ENCODE data around the gene TGFB1I1.
A peak's percentile ranks its signal among the peaks of the same experiment; 100 is the strongest.

Gene TGFB1I1

DNA sequence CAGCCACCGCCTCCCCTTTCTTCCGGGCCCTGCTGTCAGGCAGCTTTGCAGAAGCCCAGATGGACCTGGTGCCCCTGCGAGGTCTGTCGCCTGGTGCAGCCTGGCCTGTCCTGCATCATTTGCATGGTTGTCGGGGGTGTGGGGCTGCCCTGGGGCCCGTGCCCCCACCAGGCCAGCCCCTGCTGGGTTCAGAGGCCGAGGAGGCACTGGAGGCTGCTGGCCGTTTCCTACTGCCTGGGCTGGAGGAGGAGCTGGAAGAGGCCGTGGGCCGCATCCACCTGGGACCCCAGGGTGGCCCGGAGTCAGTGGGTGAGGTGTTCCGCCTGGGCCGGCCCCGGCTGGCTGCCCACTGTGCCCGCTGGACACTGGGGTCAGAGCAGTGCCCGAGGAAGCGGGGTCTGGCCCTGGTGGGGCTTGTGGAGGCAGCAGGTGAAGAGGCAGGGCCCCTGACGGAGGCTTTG, 5.5 kb upstream of the TGFB1I1 start:
- TF ChIP-seq, protein P1, sequence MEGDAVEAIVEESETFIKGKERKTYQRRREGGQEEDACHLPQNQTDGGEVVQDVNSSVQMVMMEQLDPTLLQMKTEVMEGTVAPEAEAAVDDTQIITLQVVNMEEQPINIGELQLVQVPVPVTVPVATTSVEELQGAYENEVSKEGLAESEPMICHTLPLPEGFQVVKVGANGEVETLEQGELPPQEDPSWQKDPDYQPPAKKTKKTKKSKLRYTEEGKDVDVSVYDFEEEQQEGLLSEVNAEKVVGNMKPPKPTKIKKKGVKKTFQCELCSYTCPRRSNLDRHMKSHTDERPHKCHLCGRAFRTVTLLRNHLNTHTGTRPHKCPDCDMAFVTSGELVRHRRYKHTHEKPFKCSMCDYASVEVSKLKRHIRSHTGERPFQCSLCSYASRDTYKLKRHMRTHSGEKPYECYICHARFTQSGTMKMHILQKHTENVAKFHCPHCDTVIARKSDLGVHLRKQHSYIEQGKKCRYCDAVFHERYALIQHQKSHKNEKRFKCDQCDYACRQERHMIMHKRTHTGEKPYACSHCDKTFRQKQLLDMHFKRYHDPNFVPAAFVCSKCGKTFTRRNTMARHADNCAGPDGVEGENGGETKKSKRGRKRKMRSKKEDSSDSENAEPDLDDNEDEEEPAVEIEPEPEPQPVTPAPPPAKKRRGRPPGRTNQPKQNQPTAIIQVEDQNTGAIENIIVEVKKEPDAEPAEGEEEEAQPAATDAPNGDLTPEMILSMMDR (IDR thresholded peaks at IDR 0.05; ENCODE audit: low read depth, low read length), result no peak
- DNase-seq (ENCODE audit: extremely low read depth, low read depth), result no peak

DNA sequence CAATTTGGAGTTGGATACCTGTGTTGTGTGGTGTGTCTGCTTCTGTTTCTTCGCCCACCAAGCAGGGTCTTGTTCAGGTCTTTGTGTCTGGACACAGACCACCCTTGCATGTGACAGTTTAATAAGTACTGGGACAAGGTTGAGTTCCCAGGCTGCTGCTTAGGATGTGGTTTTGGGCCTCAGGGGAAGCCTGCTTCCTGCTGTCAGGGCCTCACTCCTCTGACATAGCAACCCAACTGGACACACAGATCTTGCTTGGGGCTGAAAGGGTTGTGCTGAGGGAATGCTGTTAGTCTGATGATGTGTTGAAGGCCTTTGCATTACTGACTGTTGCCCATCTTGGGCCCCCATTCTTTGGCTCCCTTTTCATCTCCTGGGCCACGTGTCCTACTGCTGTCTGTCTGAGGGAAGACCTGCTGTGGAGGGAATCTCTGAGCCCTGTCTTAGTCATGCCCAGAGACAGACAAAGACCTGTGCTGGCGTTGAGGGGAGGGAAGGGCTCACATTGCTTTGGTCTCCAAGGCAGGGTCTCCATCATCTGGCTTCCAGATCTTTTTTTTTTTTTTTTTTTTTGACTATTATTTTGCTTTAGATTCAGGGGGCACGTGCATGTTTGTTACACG, 4.7 kb upstream of the TGFB1I1 start:
- DNase-seq (ENCODE audit: extremely low read depth, low read depth), result no peak
- TF ChIP-seq, protein P1 (IDR thresholded peaks at IDR 0.05; ENCODE audit: low read depth, low read length), result no peak

GRCh38 chr16:31467858-31468257, 4.1 kb upstream of the TGFB1I1 start:
- DNase-seq (ENCODE audit: extremely low read depth, low read depth), result no peak
- TF ChIP-seq, protein P1 (IDR thresholded peaks at IDR 0.05; ENCODE audit: low read depth, low read length), result no peak

GRCh38 chr16:31470615-31471014, 1.3 kb upstream of the TGFB1I1 start:
- TF ChIP-seq, protein P1 (IDR thresholded peaks at IDR 0.05; ENCODE audit: low read depth, low read length), result no peak
- no peak for DNase-seq (ENCODE audit: extremely low read depth, low read depth)

- TF ChIP-seq, protein P1 (IDR thresholded peaks at IDR 0.05; ENCODE audit: low read depth, low read length), result no peak
- no peak for DNase-seq (ENCODE audit: extremely low read depth, low read depth)
Measured at GRCh38 chr16:31471241-31471874, 594 bp upstream of the TGFB1I1 start.

DNA sequence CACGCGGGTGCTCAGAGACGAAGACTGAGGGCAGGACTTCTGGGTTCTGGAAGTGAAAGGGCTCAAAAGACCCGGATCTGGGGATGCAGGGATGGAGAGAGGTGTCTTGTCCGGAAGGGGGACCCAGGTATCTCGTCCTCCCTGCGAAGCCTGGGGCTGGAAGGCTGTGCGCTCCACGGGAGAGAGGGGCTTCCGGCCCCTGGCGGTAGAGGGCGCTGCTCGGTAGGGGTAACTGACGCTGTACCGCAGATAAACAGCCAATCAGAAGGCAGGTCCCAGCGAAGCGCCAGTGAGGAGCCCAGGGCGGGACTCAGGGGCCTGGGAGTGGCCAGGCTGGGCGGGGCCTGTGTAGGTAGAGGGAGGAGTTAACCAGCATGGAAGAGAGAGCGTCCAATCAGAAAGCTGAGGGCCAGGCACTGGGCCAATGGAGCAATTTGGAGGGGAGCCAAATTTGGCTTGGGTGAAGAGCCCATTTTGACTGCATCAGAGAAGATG, 804 bp downstream of the TGFB1I1 start:
- peak; percentile 83 for DNase-seq (ENCODE audit: extremely low read depth, low read depth)
- TF ChIP-seq, protein P1 (IDR thresholded peaks at IDR 0.05; ENCODE audit: low read depth, low read length), result peak; percentile 74

GRCh38 chr16:31473264-31473984, 1.5 kb downstream of the TGFB1I1 start:
- TF ChIP-seq, protein P1 (IDR thresholded peaks at IDR 0.05; ENCODE audit: low read depth, low read length), result no peak
- no peak for DNase-seq (ENCODE audit: extremely low read depth, low read depth)

Measured in AG09319 (cell line).